Activated CD4-positive, alpha-beta T cell treated with anti-CD3 and anti-CD28 coated beads, Interleukin-2, Interleukin-4, amounts not matched to agents 100 ng/mL and 50 ng/mL, durations not matched to agents 16 hours and 8 hours (primary cell): ENCODE data around the gene PEPD.

ENCODE experiments used
- DNase-seq: peaks from one replicate; pipeline ENCODE4 v3.0.0-alpha.2; 2020; ENCODE audit warnings: low spot score

PEPD gene

GRCh38 chr19:33407716-33408115, 113.9 kb downstream of the PEPD start:
- no peak for DNase-seq

- DNase-seq, result no peak
Observed at GRCh38 chr19:33407140-33407551, 114.4 kb downstream of the PEPD start.

GRCh38 chr19:33406521-33407139, 115.0 kb downstream of the PEPD start:
- DNase-seq, result peak; percentile 77

GRCh38 chr19:33405553-33406461, 115.8 kb downstream of the PEPD start:
- DNase-seq, result no peak

- no peak for DNase-seq
Observed at GRCh38 chr19:33405254-33405552, 116.4 kb downstream of the PEPD start.

- DNase-seq, result no peak
Observed at GRCh38 chr19:33404506-33405253, 116.9 kb downstream of the PEPD start.

GRCh38 chr19:33403973-33404304, 117.7 kb downstream of the PEPD start:
- no peak for DNase-seq

- no peak for DNase-seq
Observed at GRCh38 chr19:33403221-33403972, 118.2 kb downstream of the PEPD start.

GRCh38 chr19:33402421-33403220, 119.0 kb downstream of the PEPD start:
- no peak for DNase-seq

GRCh38 chr19:33401683-33402420, 119.7 kb downstream of the PEPD start:
- DNase-seq, result no peak

- DNase-seq, result no peak
Observed at GRCh38 chr19:33400856-33401682, 120.5 kb downstream of the PEPD start.

GRCh38 chr19:33399745-33400681, 121.6 kb downstream of the PEPD start:
- no peak for DNase-seq

GRCh38 chr19:33399081-33399744, 122.4 kb downstream of the PEPD start:
- DNase-seq, result no peak

GRCh38 chr19:33398361-33399060, 123.1 kb downstream of the PEPD start:
- no peak for DNase-seq

GRCh38 chr19:33397536-33398360, 123.8 kb downstream of the PEPD start:
- no peak for DNase-seq

GRCh38 chr19:33396701-33397535, 124.7 kb downstream of the PEPD start:
- DNase-seq, result no peak
